Loucy (cell line): ENCODE measurements around the gene GASK1A.

Experiments used
- H2AFZ ChIP-seq: fragments of 200-600 bp; sonication (generic); 2 replicates; pipeline ENCODE4 v1.6.0; 2016; ENCODE audit warnings: antibody characterized with exemption, mild to moderate bottlenecking, low read length, moderate library complexity
- H3F3A ChIP-seq: fragments of 200-600 bp; 2 replicates; pipeline ENCODE4 v1.6.0; 2016; ENCODE audit warnings: antibody characterized with exemption, low read depth, mild to moderate bottlenecking
- H3K27me3 ChIP-seq: fragments of 200-600 bp; sonication (generic); 2 replicates; pipeline ENCODE4 v1.6.1; 2014; ENCODE audit warnings: low read length, mild to moderate bottlenecking; ENCODE audit not compliant: insufficient read depth, poor library complexity, severe bottlenecking
- H3K36me3 ChIP-seq: fragments of 200-600 bp; sonication (generic); 2 replicates; pipeline ENCODE4 v1.6.1; 2016; ENCODE audit warnings: low read length; ENCODE audit not compliant: insufficient read depth
- H3K4me1 ChIP-seq: fragments of 200-600 bp; sonication (generic); 2 replicates; pipeline ENCODE4 v1.5.1; 2014; ENCODE audit warnings: low read length, mild to moderate bottlenecking; ENCODE audit not compliant: insufficient read depth, poor library complexity, severe bottlenecking
- H3K4me2 ChIP-seq: fragments of 200-600 bp; sonication (generic); 2 replicates; pipeline ENCODE4 v1.6.0; 2014; ENCODE audit warnings: antibody characterized with exemption, low read length, low read depth, mild to moderate bottlenecking; ENCODE audit not compliant: poor library complexity, severe bottlenecking
- H3K4me3 ChIP-seq: fragments of 200-600 bp; sonication (generic); 2 replicates; pipeline ENCODE4 v1.5.1; 2014; ENCODE audit warnings: low read length, mild to moderate bottlenecking, mixed read lengths; ENCODE audit not compliant: poor library complexity, severe bottlenecking
- H3K79me2 ChIP-seq: fragments of 200-600 bp; sonication (generic); 2 replicates; pipeline ENCODE4 v1.6.1; 2014; ENCODE audit warnings: low read length; ENCODE audit not compliant: insufficient read depth
- H3K9ac ChIP-seq: fragments of 200-600 bp; sonication (generic); 2 replicates; pipeline ENCODE4 v1.6.0; 2014; ENCODE audit warnings: mild to moderate bottlenecking, low read depth, low read length, moderate library complexity; ENCODE audit not compliant: poor library complexity, severe bottlenecking
- H3K9me2 ChIP-seq: fragments of 200-600 bp; sonication (generic); replicated peaks from 2 replicates; pipeline ENCODE4 v1.6.1; 2016; ENCODE audit warnings: low read depth, low read length, mixed read lengths
- H3K9me3 ChIP-seq: fragments of 200-600 bp; sonication (generic); 2 replicates; pipeline ENCODE4 v1.6.1; 2014; ENCODE audit warnings: mild to moderate bottlenecking, antibody characterized with exemption, low read length, low read depth; ENCODE audit not compliant: insufficient read depth
- H4K20me1 ChIP-seq: fragments of 200-600 bp; sonication (generic); 2 replicates; pipeline ENCODE4 v1.6.0; 2014; ENCODE audit warnings: antibody characterized with exemption, low read length, mild to moderate bottlenecking; ENCODE audit not compliant: insufficient read depth, poor library complexity, severe bottlenecking
- CTCF ChIP-seq: fragments of 200-600 bp; sonication (generic); conservative IDR thresholded peaks from 2 replicates; pipeline ENCODE4 v1.5.1; 2014; ENCODE audit warnings: mild to moderate bottlenecking, antibody characterized with exemption, low read length
- EZH2phosphoT487 ChIP-seq: fragments of 200-600 bp; IDR thresholded peaks from 2 replicates; pipeline ENCODE4 v1.6.1; 2018; ENCODE audit warnings: antibody characterized with exemption, mild to moderate bottlenecking, moderate library complexity, borderline replicate concordance

GASK1A gene

DNA sequence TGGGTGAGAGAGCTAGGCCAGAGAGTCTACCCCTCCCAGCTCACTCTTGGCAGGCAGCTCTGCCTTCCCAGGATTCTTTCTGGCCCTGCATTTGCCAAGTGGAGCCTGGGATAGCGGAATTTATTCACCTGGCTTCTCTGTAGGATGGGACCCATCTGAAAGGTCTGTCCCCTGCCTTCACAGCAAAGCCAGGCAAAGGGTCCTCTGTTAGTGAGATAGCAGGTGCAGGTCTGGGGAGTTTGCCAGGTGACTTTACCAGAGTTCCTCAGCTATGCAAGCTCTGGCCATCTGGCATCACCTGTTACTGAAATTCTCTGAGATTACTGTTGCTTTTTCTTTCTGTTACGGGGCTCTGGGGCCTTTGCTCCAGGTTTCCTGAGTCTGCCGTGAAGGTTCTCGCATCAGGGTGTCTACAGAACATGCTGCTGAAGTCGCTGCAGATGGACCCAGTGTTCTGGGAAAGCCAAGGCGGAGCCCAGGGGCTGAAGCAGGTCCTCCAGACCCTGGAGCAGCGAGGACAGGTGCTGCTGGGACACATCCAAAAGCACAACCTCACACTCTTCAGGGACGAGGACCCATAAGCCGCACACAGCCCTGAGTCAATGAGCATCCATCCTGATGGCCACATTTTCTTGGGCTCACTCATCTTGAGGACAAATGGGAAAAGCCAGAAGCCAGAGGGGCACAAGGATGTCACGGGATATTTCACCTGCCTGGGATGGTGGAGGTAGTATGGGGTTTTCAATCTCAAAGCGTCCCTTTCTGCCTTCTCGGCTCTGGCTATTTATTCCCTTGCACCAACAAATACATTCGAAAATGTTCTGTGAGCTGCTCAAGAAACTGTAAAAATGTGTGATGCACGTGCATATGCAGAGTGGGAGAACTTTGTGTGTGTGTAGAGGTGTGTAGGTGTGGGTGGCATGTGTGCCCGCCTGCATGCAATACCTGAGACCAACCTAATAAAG lies 77.0 kb downstream of the GASK1A start:
- Histone ChIP-seq H4K20me1 (no peaks in the 10 kb centered on the region), H3K9me2 (no peaks in the 10 kb centered on the region), H3K9me3 (peaks cover 4% of the 10 kb centered on the region; the same call in 1 of the 2 replicates), H3K4me3 (no peak overlapping the region), H3F3A (no peaks in the 10 kb centered on the region), H3K79me2 (no peaks in the 10 kb centered on the region), H3K4me2 (no peak overlapping the region), H2AFZ (no peak overlapping the region), H3K4me1 (peaks cover 4% of the 10 kb centered on the region), H3K36me3 (no peaks in the 10 kb centered on the region), H3K27me3 (no peaks in the 10 kb centered on the region), H3K9ac (no peak overlapping the region)
- TF ChIP-seq EZH2phosphoT487 (no peak), CTCF (no peak)

DNA sequence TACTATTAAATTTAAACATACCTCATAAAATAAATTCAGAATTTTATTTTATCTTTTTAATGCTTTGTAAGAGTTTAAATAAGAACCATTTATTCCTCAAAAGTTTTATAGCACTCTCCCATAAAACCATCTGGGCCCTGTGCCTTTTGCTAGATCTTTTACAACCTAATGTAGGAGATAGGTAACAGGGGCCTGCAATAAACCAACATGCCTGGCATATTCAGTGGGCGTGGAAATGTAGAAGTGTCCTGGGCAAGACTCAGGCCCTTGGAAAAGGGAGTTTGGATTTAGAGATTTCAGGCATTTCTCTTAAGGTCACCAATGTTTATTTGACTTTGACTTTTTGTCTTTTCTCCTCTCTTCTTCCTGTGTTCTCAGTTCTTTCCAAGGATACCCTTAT lies 80.3 kb downstream of the GASK1A start:
- Histone ChIP-seq H4K20me1 (no peaks in the 10 kb centered on the region), H3K4me2 (no peak overlapping the region), H3K27me3 (no peaks in the 10 kb centered on the region), H3K36me3 (no peaks in the 10 kb centered on the region), H2AFZ (no peak overlapping the region), H3K4me1 (peaks cover 10% of the 10 kb centered on the region), H3K9me3 (no peaks in the 10 kb centered on the region), H3F3A (no peaks in the 10 kb centered on the region), H3K79me2 (no peaks in the 10 kb centered on the region), H3K4me3 (no peak overlapping the region), H3K9ac (no peak overlapping the region), H3K9me2 (no peaks in the 10 kb centered on the region)
- TF ChIP-seq EZH2phosphoT487 (no peak), CTCF (no peak)

DNA sequence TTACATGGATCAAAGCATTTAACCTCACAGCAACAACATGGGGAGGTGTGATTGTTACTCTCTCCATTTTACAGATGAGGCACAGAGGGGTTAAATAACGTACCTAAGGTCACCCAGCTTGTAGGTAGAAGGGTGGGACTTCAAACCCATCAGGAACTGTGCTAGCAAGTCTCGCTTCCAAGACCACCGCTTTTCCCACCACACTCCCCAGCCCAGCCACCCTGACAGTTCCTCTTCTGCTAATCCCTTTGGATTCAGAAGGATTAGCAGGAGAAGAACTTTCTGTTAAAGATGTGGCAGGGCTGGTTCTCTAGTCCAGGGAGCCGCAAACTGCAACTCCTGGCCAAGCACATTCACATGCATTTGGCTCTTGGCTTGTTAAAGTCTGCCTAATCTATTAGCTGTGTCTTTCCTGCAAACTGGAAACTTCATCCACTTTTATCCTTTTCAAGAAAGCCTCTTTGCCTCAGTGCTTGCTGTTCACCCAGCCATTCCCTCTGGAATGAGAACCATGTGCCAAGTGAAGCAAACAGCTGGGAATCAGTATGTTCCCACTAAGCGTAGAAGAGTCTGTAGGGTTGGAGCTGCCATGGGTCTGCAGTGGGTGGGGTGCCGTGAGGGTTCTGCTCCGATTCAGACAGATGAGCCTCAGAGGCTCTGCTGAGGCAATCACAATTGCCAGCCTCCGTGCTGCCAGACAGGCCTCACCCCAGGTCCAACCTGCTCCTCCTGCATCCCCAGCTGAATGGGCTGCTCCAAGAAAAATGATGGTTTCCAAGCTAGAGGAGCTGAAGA lies 82.2 kb downstream of the GASK1A start:
- H3F3A ChIP-seq, result no peaks in the 10 kb centered on the region
- no peak for TF ChIP-seq EZH2phosphoT487
- TF ChIP-seq CTCF, result no peak
- H3K9ac ChIP-seq, result no peak overlapping the region
- H3K4me1 ChIP-seq, result peaks cover 10% of the 10 kb centered on the region
- no peaks in the 10 kb centered on the region for H4K20me1 ChIP-seq
- H3K36me3 ChIP-seq, result no peaks in the 10 kb centered on the region
- no peak overlapping the region for H3K4me2 ChIP-seq
- no peak overlapping the region for H3K4me3 ChIP-seq
- H3K79me2 ChIP-seq, result no peaks in the 10 kb centered on the region
- H3K9me2 ChIP-seq, result no peaks in the 10 kb centered on the region
- no peak overlapping the region for H2AFZ ChIP-seq
- H3K9me3 ChIP-seq, result no peaks in the 10 kb centered on the region
- H3K27me3 ChIP-seq, result no peaks in the 10 kb centered on the region
